Stimulated activated CD4-positive, alpha-beta T cell treated with anti-CD3 and anti-CD28 coated beads, Interleukin-12 subunit alpha, Interleukin-12 subunit beta, amount 100 ng/mL, for 4 hours (primary cell): Measurements from ENCODE around the gene MAP1B.

Source experiments
- DNase-seq: peaks from one replicate; pipeline ENCODE4 v3.0.0-alpha.2; 2020

Gene MAP1B

DNA sequence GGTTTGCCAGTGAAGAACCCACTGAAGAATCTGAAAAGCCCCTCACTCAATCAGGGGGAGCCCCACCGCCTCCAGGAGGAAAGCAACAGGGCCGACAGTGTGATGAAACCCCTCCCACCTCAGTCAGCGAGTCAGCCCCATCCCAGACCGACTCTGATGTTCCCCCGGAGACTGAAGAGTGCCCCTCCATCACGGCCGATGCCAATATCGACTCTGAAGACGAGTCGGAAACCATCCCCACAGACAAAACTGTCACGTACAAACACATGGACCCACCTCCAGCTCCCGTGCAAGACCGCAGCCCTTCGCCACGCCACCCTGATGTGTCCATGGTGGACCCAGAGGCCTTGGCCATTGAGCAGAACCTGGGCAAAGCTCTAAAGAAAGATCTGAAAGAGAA is 92.4 kb downstream of the MAP1B start:
- DNase-seq, result no peak

GRCh38 chr5:72202331-72202825 is 95.1 kb downstream of the MAP1B start:
- no peak for DNase-seq

DNA sequence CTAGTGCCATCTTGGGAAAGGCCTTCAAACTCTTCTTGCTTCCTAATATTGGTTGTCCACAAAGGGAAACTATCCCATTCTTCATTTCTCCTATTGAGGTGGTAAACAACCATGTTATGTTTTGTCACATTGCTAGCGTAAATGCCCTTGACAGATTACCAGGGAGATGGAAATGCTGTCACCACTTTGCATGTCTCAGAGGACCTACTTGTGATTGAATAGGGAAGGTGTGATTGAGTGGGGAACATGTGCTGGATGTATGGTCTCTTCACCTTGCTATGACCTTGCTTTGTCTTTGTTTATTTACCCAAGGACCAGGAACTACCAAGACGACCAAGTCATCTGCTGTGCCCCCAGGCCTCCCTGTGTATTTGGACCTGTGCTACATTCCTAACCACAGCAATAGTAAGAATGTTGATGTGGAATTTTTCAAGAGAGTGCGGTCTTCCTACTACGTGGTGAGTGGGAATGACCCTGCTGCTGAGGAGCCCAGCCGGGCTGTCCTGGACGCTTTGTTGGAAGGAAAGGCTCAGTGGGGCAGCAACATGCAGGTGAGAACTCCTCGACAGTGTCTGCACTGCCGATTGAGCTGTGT is 96.1 kb downstream of the MAP1B start:
- DNase-seq, result no peak

GRCh38 chr5:72204946-72205345 is 97.7 kb downstream of the MAP1B start:
- no peak for DNase-seq

DNA sequence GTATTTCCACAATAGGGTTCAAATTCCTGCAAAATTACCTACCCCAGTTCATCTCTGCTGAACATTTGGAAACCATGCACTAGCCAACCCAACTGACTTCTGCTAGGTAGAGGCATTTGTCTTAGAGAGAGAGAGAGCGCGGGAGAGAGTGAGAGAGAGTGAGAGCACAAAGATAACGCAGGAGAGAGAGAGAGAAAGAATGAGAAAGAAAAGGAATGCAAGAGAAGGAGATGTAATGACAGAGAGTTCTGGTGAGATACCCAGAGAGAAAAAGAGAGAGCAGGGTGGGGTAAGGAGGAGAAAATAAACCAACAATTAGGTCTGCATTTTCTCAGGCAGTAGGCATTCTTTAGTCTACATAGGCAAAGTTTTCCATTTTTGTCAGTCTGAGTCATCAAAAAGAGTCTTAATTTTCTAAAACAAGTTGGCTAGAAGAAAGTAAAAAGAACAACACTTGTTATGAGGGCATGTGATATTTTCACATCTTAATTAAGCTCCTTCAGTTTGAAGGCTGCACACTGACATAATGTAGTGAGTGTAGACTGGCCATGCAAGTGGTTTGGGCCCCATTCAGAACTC is 98.2 kb downstream of the MAP1B start:
- DNase-seq, result no peak

- no peak for DNase-seq
Observed at GRCh38 chr5:72206160-72206559, 98.9 kb downstream of the MAP1B start.

DNA sequence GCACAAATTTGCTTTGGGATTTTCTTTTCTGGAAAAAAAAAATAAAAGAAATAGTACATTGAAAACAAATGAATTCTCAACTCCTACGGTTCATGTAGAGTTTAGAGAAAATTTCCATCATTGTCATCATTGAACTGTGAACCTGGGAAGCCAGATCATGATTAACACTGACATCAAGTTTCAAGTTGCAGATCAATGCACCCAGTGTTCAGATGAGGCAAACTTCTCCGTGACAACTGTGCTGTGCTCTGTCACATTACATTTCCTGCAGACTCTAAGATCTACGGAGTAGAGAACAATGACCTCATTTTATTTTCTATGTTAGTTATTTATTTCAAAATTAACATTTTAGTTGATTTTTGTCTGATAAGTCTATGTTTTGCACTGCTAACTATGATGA is 99.7 kb downstream of the MAP1B start:
- no peak for DNase-seq

GRCh38 chr5:72208324-72208926 is 101.2 kb downstream of the MAP1B start:
- DNase-seq, result no peak

GRCh38 chr5:72209147-72210115 is 102.2 kb downstream of the MAP1B start:
- DNase-seq, result no peak

DNA sequence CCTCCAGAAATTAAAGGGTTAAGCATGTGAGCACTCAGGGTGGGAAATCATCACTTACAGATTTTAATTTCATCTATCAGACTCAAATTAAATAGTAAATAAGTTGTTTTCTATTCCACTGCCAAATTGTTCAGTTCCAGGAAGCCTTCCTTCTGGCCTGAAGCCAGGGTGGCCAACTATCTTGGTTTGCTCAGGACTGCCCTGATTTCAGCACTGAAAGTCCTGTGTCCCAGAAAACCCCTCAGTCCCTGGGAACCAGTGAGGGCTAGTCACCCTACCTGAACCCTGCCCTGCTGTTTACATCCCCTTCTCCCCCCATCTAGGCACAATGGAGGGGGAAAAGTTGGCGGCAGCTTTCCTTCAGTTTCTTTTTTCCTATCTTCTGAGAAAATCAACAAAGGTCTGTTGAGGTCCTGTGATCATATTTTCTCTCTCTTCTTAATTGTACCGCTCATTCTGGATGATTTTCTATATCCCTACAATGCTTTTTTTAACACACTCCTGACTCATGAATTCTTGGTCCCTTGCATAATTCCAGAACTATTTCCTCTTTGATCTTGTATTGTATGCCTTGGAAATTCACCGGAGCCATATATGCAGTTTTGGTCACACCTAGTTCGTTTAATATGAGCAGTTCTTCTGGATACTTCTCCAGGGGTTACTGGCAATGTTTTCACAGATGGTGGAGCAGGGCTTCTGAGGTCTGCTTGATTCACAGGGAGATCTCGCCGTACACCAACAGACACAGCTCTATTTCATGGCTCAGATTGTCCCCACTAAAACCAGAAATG is 103.8 kb downstream of the MAP1B start:
- DNase-seq, result no peak

- DNase-seq, result no peak
Observed at GRCh38 chr5:72212171-72212570, 104.9 kb downstream of the MAP1B start.

- no peak for DNase-seq
Observed at GRCh38 chr5:72213482-72213881, 106.2 kb downstream of the MAP1B start.

GRCh38 chr5:72214168-72214567 is 106.9 kb downstream of the MAP1B start:
- DNase-seq, result no peak

DNA sequence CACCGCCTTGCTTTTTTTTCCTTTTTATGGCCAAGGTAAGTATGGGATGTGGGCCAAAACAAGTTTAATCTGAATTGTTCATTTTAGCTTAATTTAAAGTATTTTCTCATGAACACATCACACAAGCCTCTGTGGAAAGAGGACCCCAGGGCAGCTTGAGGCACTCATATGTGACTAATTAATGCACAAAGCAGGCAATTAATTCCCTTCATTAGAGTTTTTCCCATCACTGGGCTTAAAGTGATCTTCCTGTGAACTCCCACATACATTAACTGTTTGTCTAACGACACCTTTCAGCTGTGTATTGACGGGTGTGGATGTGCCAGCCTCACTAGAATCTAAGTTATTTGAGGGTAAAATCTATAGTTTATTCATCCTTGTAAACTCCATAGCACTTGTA is 109.5 kb downstream of the MAP1B start:
- DNase-seq, result no peak

DNA sequence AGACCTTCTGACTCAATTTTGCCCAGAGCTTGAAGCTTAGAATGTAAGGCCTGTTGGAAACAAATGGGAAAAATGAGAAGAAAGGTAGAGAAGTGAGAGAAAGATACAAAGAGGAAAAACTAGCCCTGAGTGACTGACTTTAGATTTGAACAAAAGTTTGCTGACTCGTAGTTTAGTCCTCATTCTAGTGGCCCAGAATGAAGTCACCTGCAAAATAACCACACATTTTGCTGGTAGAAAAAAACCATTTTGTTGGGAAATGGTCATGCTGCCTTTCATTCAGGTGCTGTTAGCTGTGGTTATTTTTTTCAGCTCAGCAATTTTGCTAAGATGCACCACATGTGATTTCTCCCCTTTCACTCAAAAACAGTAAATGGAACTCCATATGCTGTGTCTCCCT is 113.8 kb downstream of the MAP1B start:
- DNase-seq, result no peak

GRCh38 chr5:72221541-72221940 is 114.3 kb downstream of the MAP1B start:
- no peak for DNase-seq

GRCh38 chr5:72222521-72222920 is 115.2 kb downstream of the MAP1B start:
- DNase-seq, result no peak

DNA sequence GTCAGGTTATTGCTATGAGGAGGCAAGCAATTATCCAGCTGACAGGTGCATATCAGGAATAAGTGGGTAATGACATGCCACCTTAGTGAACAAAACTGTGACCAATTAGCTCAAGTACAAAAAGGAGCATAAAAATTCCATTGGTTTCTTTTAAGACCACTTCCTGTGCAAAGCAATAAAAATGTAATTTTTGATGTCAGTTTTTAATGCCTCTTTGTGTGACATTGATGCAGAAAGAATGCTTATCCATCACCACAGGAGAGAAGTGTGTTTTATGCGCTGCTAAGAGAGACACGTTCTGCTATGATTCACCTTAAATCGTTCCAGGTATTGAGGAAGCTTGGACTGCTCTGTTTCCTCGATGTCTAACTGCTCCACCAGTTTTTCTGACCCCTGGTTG is 116.1 kb downstream of the MAP1B start:
- no peak for DNase-seq

- DNase-seq, result no peak
Observed at GRCh38 chr5:72224946-72225463, 117.7 kb downstream of the MAP1B start.

- no peak for DNase-seq
Observed at GRCh38 chr5:72225741-72226140, 118.5 kb downstream of the MAP1B start.

DNA sequence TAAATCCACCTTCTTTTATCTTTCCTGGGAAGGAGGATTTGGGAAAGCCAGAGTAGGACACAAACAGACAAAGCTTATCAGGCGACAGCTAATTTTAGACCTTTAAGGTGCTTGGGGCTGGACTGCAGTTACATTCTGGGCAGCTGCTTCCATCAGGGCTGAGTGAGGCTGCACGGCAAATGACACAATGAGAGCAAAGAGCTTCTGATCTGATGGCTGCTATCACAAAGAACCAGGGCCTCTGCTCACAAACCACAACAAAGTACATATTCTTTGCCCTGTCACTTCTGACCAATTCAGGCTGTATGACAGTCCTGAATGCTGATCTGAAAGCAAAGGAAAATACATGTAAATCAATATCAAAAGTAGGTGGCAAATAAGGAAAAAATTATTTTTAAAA is 119.7 kb downstream of the MAP1B start:
- DNase-seq, result no peak

GRCh38 chr5:72228960-72229359 is 121.7 kb downstream of the MAP1B start:
- no peak for DNase-seq
